ENCODE measurements around the gene CIITA.
"Not testable (repeated sequence)": the region's sequence is repeated elsewhere in the genome, so short reads cannot be mapped to it uniquely, and the experiment has no call there.

Gene CIITA

DNA sequence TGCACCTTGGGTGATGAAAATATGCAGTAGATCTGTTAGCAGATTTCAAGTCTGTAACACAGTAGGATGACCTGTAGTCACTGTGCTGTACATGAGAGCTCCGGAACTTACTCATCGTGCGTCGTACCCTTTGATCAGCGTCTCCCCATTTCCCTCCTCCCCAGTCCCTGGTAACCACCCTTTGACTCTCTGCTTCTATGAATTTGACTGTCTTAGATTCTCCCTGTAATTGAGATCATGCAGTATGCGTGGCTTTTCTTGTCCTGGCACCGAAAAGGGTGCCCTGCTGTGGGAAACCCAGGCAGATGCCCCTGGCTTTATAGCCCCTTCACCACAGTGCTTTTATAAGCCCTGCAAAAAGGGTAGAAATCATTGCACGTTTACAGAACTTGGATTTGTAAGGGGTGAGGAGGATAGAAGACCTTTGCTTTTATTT lies 87.9 kb downstream of the CIITA start:
- DNase-seq = no peak

- DNase-seq = no peak
These were observed 88.5 kb downstream of the CIITA start for GRCh38 chr16:10965440-10966061.

DNA sequence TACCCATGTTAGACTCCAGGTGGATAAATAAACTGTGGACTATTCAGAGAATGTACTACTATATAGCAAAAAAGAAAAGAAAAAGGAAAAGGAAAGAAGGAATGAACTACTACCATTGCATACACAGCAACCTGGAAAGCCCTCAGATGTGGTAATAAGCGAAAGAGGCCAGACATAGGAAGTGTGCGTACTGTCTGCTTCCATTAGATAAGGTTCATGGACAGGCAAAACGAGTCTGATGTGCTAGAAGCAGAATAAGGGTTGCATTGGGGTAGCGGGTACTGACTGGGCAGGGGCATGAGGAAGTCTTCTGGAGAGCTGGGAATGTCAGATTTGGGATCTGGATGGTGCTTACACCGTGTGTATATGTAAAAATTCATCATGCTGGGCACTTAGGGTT lies 89.1 kb downstream of the CIITA start:
- DNase-seq = no peak

- not testable (repeated sequence) for DNase-seq
These were observed 89.6 kb downstream of the CIITA start for GRCh38 chr16:10966559-10966958.

DNA sequence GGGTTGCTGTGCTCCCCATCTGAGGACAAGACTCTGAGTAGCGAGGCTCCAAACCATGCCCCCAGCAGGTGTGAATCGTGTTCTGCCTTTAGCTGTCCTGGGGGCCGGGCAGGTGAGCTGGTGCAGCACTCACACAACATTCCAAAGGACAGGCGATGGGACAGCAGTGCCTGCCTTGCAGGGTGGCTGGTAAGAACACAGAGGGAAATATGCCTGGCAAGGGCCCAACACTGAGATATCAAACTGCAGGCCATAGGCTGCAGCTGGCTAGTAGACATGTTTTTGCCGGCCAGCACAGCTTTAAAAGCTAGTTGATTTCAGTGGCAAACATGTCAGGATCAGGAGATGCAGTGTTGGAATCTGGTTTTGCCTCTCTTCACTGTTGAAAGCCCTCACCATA lies 91.0 kb downstream of the CIITA start:
- no peak for DNase-seq

GRCh38 chr16:10968498-10968897 lies 91.5 kb downstream of the CIITA start:
- DNase-seq = no peak

- DNase-seq = no peak
These were observed 92.6 kb downstream of the CIITA start for GRCh38 chr16:10969615-10970014.

GRCh38 chr16:10970065-10970464 lies 93.1 kb downstream of the CIITA start:
- DNase-seq = no peak

DNA sequence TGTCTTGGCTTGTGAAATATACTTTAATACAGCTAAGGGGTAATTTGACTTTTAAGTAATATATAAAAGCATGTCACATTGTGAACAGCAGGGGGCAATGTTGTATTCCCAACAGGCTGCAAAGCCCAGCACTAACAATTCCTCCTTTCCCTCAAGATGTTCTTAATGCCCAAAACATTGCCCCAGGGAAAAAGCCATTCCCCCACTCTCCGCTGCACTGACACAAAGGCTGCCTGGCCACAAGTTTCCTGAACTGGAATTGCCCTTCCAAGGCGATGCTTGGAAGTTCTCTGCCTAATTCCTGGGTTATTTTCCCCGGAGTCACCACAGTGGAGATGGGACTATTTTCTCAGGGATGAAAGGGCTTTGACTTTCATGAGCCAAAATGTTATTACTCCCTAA lies 94.6 kb downstream of the CIITA start:
- peak; percentile 28 to 45 for DNase-seq

- DNase-seq = no peak
These were observed 95.3 kb downstream of the CIITA start for GRCh38 chr16:10972108-10972818.

GRCh38 chr16:10972819-10973464 lies 95.9 kb downstream of the CIITA start:
- no peak for DNase-seq

DNA sequence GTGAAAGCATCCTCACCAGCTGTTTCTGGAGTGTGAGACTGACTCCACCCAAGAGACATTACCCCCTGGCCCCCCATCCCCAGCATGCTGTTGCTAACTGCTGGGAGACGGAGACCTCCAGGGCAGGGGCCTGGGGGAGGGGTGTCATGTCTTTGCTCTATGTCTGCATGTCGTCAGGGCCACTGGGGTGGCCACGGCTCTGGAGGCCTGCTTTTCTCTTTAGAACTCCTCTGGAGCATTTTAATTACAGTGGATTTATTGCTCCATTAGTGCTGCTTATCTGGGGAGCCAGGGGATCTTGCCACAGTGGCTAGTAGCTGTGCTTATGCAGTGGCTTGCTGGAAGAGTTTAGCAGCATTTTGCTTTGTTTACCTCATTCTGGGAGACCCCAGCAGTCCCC lies 99.6 kb downstream of the CIITA start:
- DNase-seq = no peak

GRCh38 chr16:10978124-10978523 lies 101.1 kb downstream of the CIITA start:
- DNase-seq = no peak

DNA sequence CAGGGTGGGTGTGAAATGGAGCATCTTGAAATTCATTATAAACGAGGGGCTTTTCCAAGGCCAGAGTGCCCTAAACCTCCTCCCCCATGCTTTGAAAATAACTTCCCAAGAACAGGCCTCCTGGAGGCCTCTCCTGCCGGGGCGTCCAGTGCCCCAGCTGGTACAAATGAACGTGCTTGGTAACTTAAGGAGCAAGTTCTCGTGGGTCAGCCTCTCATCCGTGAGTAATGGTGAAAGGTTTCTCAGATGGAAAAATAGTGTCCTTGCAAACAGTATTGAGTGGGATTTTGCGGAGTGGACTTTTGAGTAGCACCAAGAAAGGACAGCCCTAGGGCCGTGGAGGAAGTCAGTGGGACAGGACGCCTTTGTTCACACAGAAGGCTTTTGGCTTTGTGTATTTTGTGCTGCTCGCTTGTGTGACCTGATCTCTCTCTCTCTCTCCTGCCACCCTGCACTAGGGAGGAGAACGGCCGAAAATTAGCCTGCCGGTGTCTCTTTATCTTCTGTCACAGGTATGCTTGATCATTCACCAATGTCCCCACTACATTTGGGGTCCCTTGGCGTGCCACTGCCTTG lies 102.0 kb downstream of the CIITA start:
- no peak for DNase-seq

- no peak for DNase-seq
These were observed 103.0 kb downstream of the CIITA start for GRCh38 chr16:10979717-10980601.

GRCh38 chr16:10980813-10981212 lies 103.8 kb downstream of the CIITA start:
- DNase-seq = no peak

DNA sequence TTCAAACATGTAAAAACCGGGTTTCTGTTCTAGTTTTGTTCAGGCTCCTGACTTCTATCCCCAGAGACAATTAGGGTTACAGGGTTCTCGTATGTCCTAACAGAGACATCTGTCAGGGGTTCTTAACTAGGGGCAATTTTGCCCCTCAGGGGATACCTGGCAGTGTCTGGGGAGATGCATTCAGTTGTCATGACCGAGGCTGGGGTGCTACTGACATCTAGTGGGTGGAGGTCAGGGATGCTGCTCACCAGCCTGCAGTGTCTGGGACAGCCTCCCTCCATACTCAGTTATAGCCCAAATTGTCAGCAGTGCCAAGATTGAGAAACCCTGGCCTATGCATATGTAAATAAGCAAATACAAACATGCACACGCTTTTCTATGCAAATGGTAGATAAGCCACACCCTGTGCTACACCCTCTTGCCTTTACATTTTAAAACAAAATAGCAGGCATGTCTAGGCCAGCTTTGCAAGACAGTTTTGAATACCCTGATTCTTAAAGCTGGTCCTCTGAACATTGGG lies 104.8 kb downstream of the CIITA start:
- peak; percentile 11 to 35 for DNase-seq

GRCh38 chr16:10982465-10983150 lies 105.6 kb downstream of the CIITA start:
- DNase-seq = no peak

- no peak for DNase-seq
These were observed 106.2 kb downstream of the CIITA start for GRCh38 chr16:10983159-10983558.

- DNase-seq = no peak
These were observed 107.5 kb downstream of the CIITA start for GRCh38 chr16:10984509-10984908.
